NT2/D1 (cell line): ENCODE data around the gene STAT4.

ENCODE experiments used
- DNase-seq: peaks from one replicate; pipeline ENCODE4 v3.0.0-alpha.2; 2011; ENCODE audit warnings: low read depth, low spot score
- H3K27me3 ChIP-seq: 2 replicates; pipeline ENCODE4 v1.6.0; 2011; ENCODE audit warnings: mild to moderate bottlenecking; ENCODE audit not compliant: insufficient read length, insufficient read depth
- H3K36me3 ChIP-seq: 2 replicates; pipeline ENCODE4 v1.6.1; 2011; ENCODE audit warnings: mild to moderate bottlenecking, low read length, mixed read lengths; ENCODE audit not compliant: insufficient read depth, insufficient read length
- H3K4me1 ChIP-seq: 2 replicates; pipeline ENCODE4 v1.5.1; 2011; ENCODE audit not compliant: insufficient read depth, insufficient read length
- H3K4me3 ChIP-seq: 2 replicates; pipeline ENCODE4 v1.5.1; 2011; ENCODE audit warnings: low read depth; ENCODE audit not compliant: insufficient read length
- H3K9ac ChIP-seq: 2 replicates; pipeline ENCODE4 v1.6.0; 2011; ENCODE audit warnings: low read depth; ENCODE audit not compliant: insufficient read length
- H3K9me3 ChIP-seq: 2 replicates; pipeline ENCODE4 v1.5.1; 2011; ENCODE audit warnings: mild to moderate bottlenecking, low read length; ENCODE audit not compliant: insufficient read depth
- SUZ12 ChIP-seq: IDR thresholded peaks from 2 replicates; pipeline ENCODE4 v1.6.1; 2011; ENCODE audit not compliant: insufficient read length, insufficient read depth; ENCODE audit errors: extremely low read depth
- YY1 ChIP-seq: IDR thresholded peaks from 2 replicates; pipeline ENCODE4 v1.6.1; 2011; ENCODE audit not compliant: insufficient read length, insufficient read depth
- ZNF274 ChIP-seq: IDR thresholded peaks from 2 replicates; pipeline ENCODE4 v1.6.1; 2011; ENCODE audit warnings: mild to moderate bottlenecking, low read depth, low read length

The STAT4 gene

GRCh38 chr2:191051177-191051576 is 99.6 kb downstream of the STAT4 start:
- Histone ChIP-seq H3K9me3 (no peaks in the 10 kb centered on the region), H3K27me3 (peaks cover 2% of the 10 kb centered on the region), H3K4me1 (no peaks in the 10 kb centered on the region), H3K36me3 (no peaks in the 10 kb centered on the region), H3K4me3 (no peak overlapping the region), H3K9ac (no peak overlapping the region)
- DNase-seq, result no peak
- TF ChIP-seq SUZ12 (no peak), YY1 (no peak), ZNF274 (no peak)

GRCh38 chr2:191050640-191050987 is 100.2 kb downstream of the STAT4 start:
- Histone ChIP-seq H3K9me3 (no peaks in the 10 kb centered on the region), H3K36me3 (no peaks in the 10 kb centered on the region), H3K9ac (no peak overlapping the region), H3K4me1 (no peaks in the 10 kb centered on the region), H3K4me3 (no peak overlapping the region), H3K27me3 (peaks cover 2% of the 10 kb centered on the region)
- no peak for DNase-seq
- TF ChIP-seq SUZ12, result no peak
- TF ChIP-seq ZNF274, result no peak
- no peak for TF ChIP-seq YY1

- H3K36me3 ChIP-seq, result no peaks in the 10 kb centered on the region
- TF ChIP-seq ZNF274, result no peak
- TF ChIP-seq SUZ12, result no peak
- no peak for TF ChIP-seq YY1
- H3K4me1 ChIP-seq, result no peaks in the 10 kb centered on the region
- no peaks in the 10 kb centered on the region for H3K9me3 ChIP-seq
- peaks cover 2% of the 10 kb centered on the region for H3K27me3 ChIP-seq
- no peak overlapping the region for H3K4me3 ChIP-seq
- no peak for DNase-seq
- no peak overlapping the region for H3K9ac ChIP-seq
Measured at GRCh38 chr2:191049728-191050639, 100.8 kb downstream of the STAT4 start.

GRCh38 chr2:191048073-191048472 is 102.7 kb downstream of the STAT4 start:
- Histone ChIP-seq H3K36me3 (no peaks in the 10 kb centered on the region), H3K9ac (no peak overlapping the region), H3K27me3 (no peaks in the 10 kb centered on the region), H3K4me3 (no peak overlapping the region), H3K4me1 (no peaks in the 10 kb centered on the region), H3K9me3 (peaks cover 8% of the 10 kb centered on the region; the same call in 1 of the 2 replicates)
- no peak for TF ChIP-seq ZNF274
- no peak for TF ChIP-seq YY1
- TF ChIP-seq SUZ12, result no peak
- DNase-seq, result no peak

- Histone ChIP-seq H3K4me1 (peaks cover 2% of the 10 kb centered on the region), H3K9me3 (peaks cover 8% of the 10 kb centered on the region; the same call in 1 of the 2 replicates), H3K9ac (no peak overlapping the region), H3K36me3 (no peaks in the 10 kb centered on the region), H3K4me3 (no peak overlapping the region), H3K27me3 (no peaks in the 10 kb centered on the region)
- TF ChIP-seq YY1 (no peak), SUZ12 (no peak), ZNF274 (no peak)
- DNase-seq, result no peak
Measured at GRCh38 chr2:191045141-191045540, 105.7 kb downstream of the STAT4 start.

DNA sequence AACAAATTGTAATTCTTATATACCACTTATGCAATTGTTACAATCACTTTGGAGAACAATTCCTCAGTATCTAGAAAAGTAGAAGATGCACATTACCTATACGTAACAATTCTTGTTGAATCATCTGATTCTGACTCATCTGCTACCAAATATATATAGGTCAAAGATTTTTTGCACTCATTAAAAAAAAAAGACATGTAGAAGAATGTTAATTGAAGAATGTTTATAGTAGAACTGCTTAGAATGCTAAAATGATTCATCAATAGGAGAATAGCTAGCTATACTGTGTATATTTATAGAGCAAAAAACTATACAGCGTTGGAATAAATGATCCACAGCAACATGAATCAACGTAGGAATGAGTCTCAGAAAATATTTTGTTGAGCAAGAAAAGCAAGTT is 107.4 kb downstream of the STAT4 start:
- Histone ChIP-seq H3K4me3 (no peak overlapping the region), H3K4me1 (peaks cover 2% of the 10 kb centered on the region), H3K9ac (no peak overlapping the region), H3K9me3 (peaks cover 8% of the 10 kb centered on the region; the same call in 1 of the 2 replicates), H3K27me3 (no peaks in the 10 kb centered on the region), H3K36me3 (no peaks in the 10 kb centered on the region)
- no peak for DNase-seq
- TF ChIP-seq ZNF274, result no peak
- no peak for TF ChIP-seq SUZ12
- no peak for TF ChIP-seq YY1

- no peak overlapping the region for H3K4me3 ChIP-seq
- H3K36me3 ChIP-seq, result no peaks in the 10 kb centered on the region
- H3K9ac ChIP-seq, result peak overlapping the region; percentile 14
- H3K27me3 ChIP-seq, result no peaks in the 10 kb centered on the region
- peaks cover 8% of the 10 kb centered on the region; the same call in 1 of the 2 replicates for H3K9me3 ChIP-seq
- TF ChIP-seq SUZ12 (no peak), YY1 (no peak), ZNF274 (no peak)
- peak; percentile 63 for DNase-seq
- H3K4me1 ChIP-seq, result peaks cover 2% of the 10 kb centered on the region
Measured at GRCh38 chr2:191041418-191042161, 109.2 kb downstream of the STAT4 start.
